DOHH2 (cell line): ENCODE results near the gene TMEM151A.

ENCODE experiments used
- EZH2phosphoT487 ChIP-seq: fragments of 200-600 bp; sonication (generic); IDR thresholded peaks from 2 replicates; pipeline ENCODE4 v1.6.1; 2017; ENCODE audit warnings: borderline replicate concordance, mild to moderate bottlenecking, antibody characterized with exemption, low read length, moderate library complexity, mixed read lengths
- TF ChIP-seq, protein P1 (sequence below): fragments of 200-600 bp; sonication (generic); IDR thresholded peaks from one replicate; pipeline ENCODE4 v1.5.1; 2014; ENCODE audit warnings: antibody characterized with exemption, mild to moderate bottlenecking, low read depth, low read length; ENCODE audit not compliant: poor library complexity, severe bottlenecking

DNA sequence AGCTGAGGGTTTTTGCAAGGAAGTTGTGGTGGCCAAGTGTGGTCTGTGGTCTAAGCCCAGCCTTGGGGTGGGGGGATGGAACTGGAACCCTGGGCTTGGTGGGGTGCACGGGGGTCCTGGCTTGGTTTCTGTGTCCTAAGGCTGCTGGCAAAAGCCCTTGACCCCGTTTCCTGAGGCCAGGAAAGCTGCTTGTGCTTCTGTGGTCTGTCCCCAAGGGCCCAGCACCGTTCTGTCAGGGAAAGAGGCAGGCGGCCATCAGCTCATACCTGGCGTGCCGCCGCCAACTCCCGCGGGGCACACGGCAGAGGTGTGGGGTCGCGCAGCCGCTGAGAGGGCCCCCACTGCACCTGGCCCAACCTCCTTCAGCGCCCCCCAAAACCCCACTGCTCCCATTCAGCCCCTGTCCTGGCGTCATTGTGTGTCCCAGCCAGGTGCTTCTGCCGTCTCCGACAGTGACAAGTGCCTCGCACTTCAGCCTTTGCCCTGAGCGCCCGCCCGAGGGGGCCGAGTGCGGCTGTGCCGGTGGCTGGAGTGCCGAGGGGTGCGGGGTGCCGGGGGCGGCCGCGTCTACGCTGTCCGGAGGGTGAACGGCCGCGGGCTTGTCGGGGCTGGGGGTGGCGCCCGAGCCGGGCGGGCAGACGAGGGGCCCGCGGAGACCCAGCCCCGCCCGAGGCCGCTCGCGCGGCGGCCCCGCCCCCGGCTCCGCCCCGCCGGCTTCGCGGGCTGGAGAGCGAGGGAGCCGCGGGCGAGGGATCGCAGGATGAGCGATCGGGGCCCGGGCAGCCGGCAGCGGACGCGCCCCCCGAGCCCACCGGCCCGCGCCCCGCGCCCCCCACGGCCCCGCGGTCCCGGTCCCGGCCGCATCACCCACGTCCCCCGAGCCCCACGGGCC lies 14.0 kb upstream of the TMEM151A start, which contains the start of gene CNIH2:
- TF ChIP-seq, protein P1, sequence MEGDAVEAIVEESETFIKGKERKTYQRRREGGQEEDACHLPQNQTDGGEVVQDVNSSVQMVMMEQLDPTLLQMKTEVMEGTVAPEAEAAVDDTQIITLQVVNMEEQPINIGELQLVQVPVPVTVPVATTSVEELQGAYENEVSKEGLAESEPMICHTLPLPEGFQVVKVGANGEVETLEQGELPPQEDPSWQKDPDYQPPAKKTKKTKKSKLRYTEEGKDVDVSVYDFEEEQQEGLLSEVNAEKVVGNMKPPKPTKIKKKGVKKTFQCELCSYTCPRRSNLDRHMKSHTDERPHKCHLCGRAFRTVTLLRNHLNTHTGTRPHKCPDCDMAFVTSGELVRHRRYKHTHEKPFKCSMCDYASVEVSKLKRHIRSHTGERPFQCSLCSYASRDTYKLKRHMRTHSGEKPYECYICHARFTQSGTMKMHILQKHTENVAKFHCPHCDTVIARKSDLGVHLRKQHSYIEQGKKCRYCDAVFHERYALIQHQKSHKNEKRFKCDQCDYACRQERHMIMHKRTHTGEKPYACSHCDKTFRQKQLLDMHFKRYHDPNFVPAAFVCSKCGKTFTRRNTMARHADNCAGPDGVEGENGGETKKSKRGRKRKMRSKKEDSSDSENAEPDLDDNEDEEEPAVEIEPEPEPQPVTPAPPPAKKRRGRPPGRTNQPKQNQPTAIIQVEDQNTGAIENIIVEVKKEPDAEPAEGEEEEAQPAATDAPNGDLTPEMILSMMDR, result no peak
- TF ChIP-seq EZH2phosphoT487, result no peak
